Fibroblast of lung (primary cell): Measurements from ENCODE around the gene SPOCK1. TPM values are rescaled to one million over a fixed set of nuclear protein-coding genes. Genes with fewer than 3 reads are reported as not detected.

Source experiments
- DNase-seq, 2 donors: peaks; one replicate each; pipeline versions ENCODE4 v3.0.0 to v3.0.0-alpha.2; 2010; ENCODE audit warnings: low read depth in 2 of 2
- H2AFZ ChIP-seq: 2 replicates; pipeline ENCODE4 v1.5.1; 2012; ENCODE audit warnings: low read length, control low read depth, inconsistent platforms
- H3K27ac ChIP-seq: 2 replicates; pipeline ENCODE4 v1.5.1; 2011; ENCODE audit warnings: low read length, control low read depth; ENCODE audit not compliant: insufficient read depth
- H3K27me3 ChIP-seq: 2 replicates; pipeline ENCODE4 v1.5.1; 2011; ENCODE audit warnings: mild to moderate bottlenecking, low read length; ENCODE audit not compliant: control insufficient read depth, insufficient read depth
- H3K36me3 ChIP-seq: 2 replicates; pipeline ENCODE4 v1.5.1; 2011; ENCODE audit warnings: low read length; ENCODE audit not compliant: control insufficient read depth, insufficient read depth
- H3K4me1 ChIP-seq: 2 replicates; pipeline ENCODE4 v1.5.1; 2011; ENCODE audit warnings: low read length; ENCODE audit not compliant: control insufficient read depth, insufficient read depth; ENCODE audit errors: extremely low read depth
- H3K4me2 ChIP-seq: 2 replicates; pipeline ENCODE4 v1.5.1; 2011; ENCODE audit warnings: low read length, control low read depth; ENCODE audit not compliant: insufficient read depth; ENCODE audit errors: extremely low read depth
- H3K4me3 ChIP-seq, 4 experiments: fragments of 200-600 bp in 1 of 4; sonication (generic) in 1 of 4; replicated peaks in 1 of 4; 2 replicates each; pipeline ENCODE4 v1.5.1; 2011 to 2016; ENCODE audit warnings: low read length in 4 of 4, low read depth in 3 of 4, mild to moderate bottlenecking in 3 of 4, control low read depth in 2 of 4, inconsistent platforms in 1 of 4, mixed read lengths in 1 of 4; ENCODE audit not compliant: insufficient read depth in 1 of 4; ENCODE audit errors: control extremely low read depth in 1 of 4
- H3K79me2 ChIP-seq: 2 replicates; pipeline ENCODE4 v1.5.1; 2012; ENCODE audit warnings: mild to moderate bottlenecking, low read length, inconsistent platforms; ENCODE audit not compliant: control insufficient read depth, insufficient read depth
- H3K9ac ChIP-seq: 2 replicates; pipeline ENCODE4 v1.5.1; 2011; ENCODE audit warnings: mild to moderate bottlenecking, low read length, control low read depth; ENCODE audit not compliant: insufficient read depth
- H3K9me3 ChIP-seq: 2 replicates; pipeline ENCODE4 v1.5.1; 2012; ENCODE audit warnings: low read depth, low read length; ENCODE audit not compliant: control insufficient read depth, insufficient read depth
- H4K20me1 ChIP-seq: 2 replicates; pipeline ENCODE4 v1.5.1; 2011; ENCODE audit warnings: low read length; ENCODE audit not compliant: control insufficient read depth, insufficient read depth; ENCODE audit errors: extremely low read depth
- CTCF ChIP-seq, 2 donors: IDR thresholded peaks in 1 of 2; conservative IDR thresholded peaks in 1 of 2; 1 replicate in 1 of 2; 2 replicates in 1 of 2; pipeline ENCODE4 v1.5.1; 2011 to 2012; ENCODE audit warnings: low read length in 2 of 2, control low read depth in 1 of 2, inconsistent platforms in 1 of 2, low read depth in 1 of 2, mild to moderate bottlenecking in 1 of 2
- EZH2 ChIP-seq: IDR thresholded peaks from 2 replicates; pipeline ENCODE4 v1.5.1; 2012; ENCODE audit warnings: low read length, control low read depth, mild to moderate bottlenecking; ENCODE audit errors: missing control alignments
- polyA plus RNA-seq, 2 donors: library from polyadenylated mRNA; depleted of rRNA in 1 of 2; stranded (reverse) in 1 of 2; unstranded in 1 of 2; fragments of >200 nt; gene quantifications; 2 replicates each; pipeline ENCODE4 v1.2.1, GENCODE V29; 2011 to 2012; ENCODE audit warnings: missing spikeins in 1 of 2
- total RNA-seq: library from RNA; depleted of rRNA; stranded (reverse); fragments of >200 nt; gene quantifications from 2 replicates; pipeline ENCODE4 v1.2.1, GENCODE V29; 2014

SPOCK1 gene
- total and polyA plus RNA-seq, 2 donors (not counting 1 experiment from before 2014, with no cell fraction given): 11.1 to 34.9 TPM

GRCh38 chr5:137190031-137190430 lies 309.1 kb downstream of the SPOCK1 start:
- no peaks in the 10 kb centered on the region for H3K9me3 ChIP-seq
- H3K4me3 ChIP-seq: no peak overlapping the region
- no peak overlapping the region for H3K9ac ChIP-seq
- no peaks in the 10 kb centered on the region for H4K20me1 ChIP-seq
- H3K27ac ChIP-seq: no peak overlapping the region
- H3K36me3 ChIP-seq: no peaks in the 10 kb centered on the region
- H3K4me2 ChIP-seq: no peak overlapping the region
- no peaks in the 10 kb centered on the region for H3K27me3 ChIP-seq
- peaks cover 2% of the 10 kb centered on the region for H3K4me1 ChIP-seq
- H3K79me2 ChIP-seq: no peaks in the 10 kb centered on the region
- TF ChIP-seq CTCF (conservative IDR thresholded peaks at IDR 0.05 in 1 of 2, IDR thresholded peaks at IDR 0.05 in 1 of 2; ENCODE audit: low read depth in 1 of 2, low read length in 2 of 2) (no peak), EZH2 (no peak)
- peak in 1 of 2 donors; percentile 56 for DNase-seq
- no peak overlapping the region for H2AFZ ChIP-seq

- Histone ChIP-seq H3K9ac (no peak overlapping the region), H2AFZ (no peak overlapping the region), H3K4me1 (peaks cover 2% of the 10 kb centered on the region), H3K4me3 (no peak overlapping the region), H3K4me2 (no peak overlapping the region), H4K20me1 (no peaks in the 10 kb centered on the region), H3K27me3 (no peaks in the 10 kb centered on the region), H3K36me3 (no peaks in the 10 kb centered on the region), H3K27ac (no peak overlapping the region), H3K79me2 (no peaks in the 10 kb centered on the region), H3K9me3 (no peaks in the 10 kb centered on the region)
- TF ChIP-seq CTCF (conservative IDR thresholded peaks at IDR 0.05 in 1 of 2, IDR thresholded peaks at IDR 0.05 in 1 of 2; ENCODE audit: low read depth in 1 of 2, low read length in 2 of 2) (no peak), EZH2 (no peak)
- DNase-seq: no peak
Observed at GRCh38 chr5:137188566-137188965, 310.6 kb downstream of the SPOCK1 start.

- peak overlapping the region; percentile 61 for H2AFZ ChIP-seq
- H3K27ac ChIP-seq: no peak overlapping the region
- H3K4me3 ChIP-seq: no peak overlapping the region
- peaks cover 2% of the 10 kb centered on the region for H3K4me1 ChIP-seq
- peak overlapping the region; percentile 41 for H3K4me2 ChIP-seq
- no peaks in the 10 kb centered on the region for H3K36me3 ChIP-seq
- no peaks in the 10 kb centered on the region for H4K20me1 ChIP-seq
- TF ChIP-seq CTCF (conservative IDR thresholded peaks at IDR 0.05 in 1 of 2, IDR thresholded peaks at IDR 0.05 in 1 of 2; ENCODE audit: low read depth in 1 of 2, low read length in 2 of 2) (no peak), EZH2 (no peak)
- H3K27me3 ChIP-seq: no peaks in the 10 kb centered on the region
- no peak overlapping the region for H3K9ac ChIP-seq
- no peaks in the 10 kb centered on the region for H3K9me3 ChIP-seq
- DNase-seq: peak in 1 of 2 donors; percentile 94
- H3K79me2 ChIP-seq: no peaks in the 10 kb centered on the region
Observed at GRCh38 chr5:137186759-137187461, 312.2 kb downstream of the SPOCK1 start.
